OCI-LY7 (cell line): ENCODE results near the gene UNC5B.

Experiments
- EZH2phosphoT487 ChIP-seq: fragments of 200-600 bp; sonication (generic); IDR thresholded peaks from 2 replicates; pipeline ENCODE4 v1.6.1; 2018; ENCODE audit warnings: low read depth, borderline replicate concordance, mild to moderate bottlenecking, mixed run types, antibody characterized with exemption, low read length, moderate library complexity, mixed read lengths
- TF ChIP-seq, protein P1 (sequence below): fragments of 200-600 bp; sonication (generic); conservative IDR thresholded peaks from 2 replicates; pipeline ENCODE4 v1.5.1; 2014; ENCODE audit warnings: mild to moderate bottlenecking, antibody characterized with exemption, low read length, moderate library complexity, mixed read lengths

DNA sequence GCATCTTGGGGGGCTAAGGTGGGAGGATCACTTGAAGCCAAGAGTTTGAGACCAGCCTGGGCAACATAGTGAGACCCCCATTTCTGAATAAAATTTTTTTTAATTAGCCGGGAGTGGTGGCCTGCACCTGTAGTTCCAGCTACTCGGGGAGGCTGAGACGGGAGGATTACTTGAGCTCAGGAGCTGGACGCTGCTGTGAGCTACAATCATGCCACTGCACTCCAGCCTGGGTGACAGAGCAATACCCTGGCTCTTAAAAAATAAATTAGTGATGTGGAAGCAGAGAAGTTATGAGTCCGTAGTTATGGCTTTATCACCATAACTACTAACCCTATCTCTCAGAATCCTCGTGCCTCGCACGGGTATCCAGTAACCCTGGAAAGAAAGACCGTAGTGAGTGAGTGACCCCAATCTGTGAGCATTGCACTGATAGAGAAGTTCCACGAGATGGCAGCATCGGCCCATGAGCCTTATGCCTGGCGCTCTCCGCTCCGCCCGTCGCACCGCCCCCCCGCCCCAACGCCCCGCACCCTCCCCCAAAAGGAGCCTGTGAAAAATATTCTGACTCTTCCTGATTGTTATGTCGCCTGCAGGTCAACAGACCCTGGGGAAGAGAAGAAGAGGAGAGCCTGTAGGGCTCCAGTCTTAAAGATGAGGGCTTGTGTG lies 101.8 kb downstream of the UNC5B start:
- TF ChIP-seq, protein P1, sequence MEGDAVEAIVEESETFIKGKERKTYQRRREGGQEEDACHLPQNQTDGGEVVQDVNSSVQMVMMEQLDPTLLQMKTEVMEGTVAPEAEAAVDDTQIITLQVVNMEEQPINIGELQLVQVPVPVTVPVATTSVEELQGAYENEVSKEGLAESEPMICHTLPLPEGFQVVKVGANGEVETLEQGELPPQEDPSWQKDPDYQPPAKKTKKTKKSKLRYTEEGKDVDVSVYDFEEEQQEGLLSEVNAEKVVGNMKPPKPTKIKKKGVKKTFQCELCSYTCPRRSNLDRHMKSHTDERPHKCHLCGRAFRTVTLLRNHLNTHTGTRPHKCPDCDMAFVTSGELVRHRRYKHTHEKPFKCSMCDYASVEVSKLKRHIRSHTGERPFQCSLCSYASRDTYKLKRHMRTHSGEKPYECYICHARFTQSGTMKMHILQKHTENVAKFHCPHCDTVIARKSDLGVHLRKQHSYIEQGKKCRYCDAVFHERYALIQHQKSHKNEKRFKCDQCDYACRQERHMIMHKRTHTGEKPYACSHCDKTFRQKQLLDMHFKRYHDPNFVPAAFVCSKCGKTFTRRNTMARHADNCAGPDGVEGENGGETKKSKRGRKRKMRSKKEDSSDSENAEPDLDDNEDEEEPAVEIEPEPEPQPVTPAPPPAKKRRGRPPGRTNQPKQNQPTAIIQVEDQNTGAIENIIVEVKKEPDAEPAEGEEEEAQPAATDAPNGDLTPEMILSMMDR: peak; percentile 84
- no peak for TF ChIP-seq EZH2phosphoT487
